ENCODE results near the gene ABCB1.
A peak's percentile ranks its signal among the peaks of the same experiment; 100 is the strongest.

ABCB1 gene

DNA sequence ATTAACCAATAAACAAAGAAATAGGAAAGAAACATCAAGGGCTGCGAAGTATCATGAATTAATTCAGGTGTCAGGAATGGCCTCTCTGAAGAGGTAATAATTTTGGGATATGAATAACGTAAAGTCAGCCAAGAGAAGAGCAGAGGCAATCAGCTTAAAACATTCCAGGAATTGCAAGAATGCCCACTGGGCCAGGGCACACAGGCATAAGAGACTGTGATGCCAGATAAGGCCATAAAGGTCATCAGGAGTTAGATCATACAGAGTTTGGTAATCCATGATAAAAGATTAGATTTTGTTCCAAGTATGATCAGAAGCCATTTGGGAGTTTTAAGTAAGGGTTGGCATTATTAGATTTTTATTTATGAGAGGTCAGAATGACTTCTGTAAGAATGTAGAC, 72.0 kb downstream of the ABCB1 start:
- H3K36me3 Mint-ChIP-seq (ENCODE audit: insufficient read depth): peaks cover 20% of the 10 kb centered on the region
- H3K27ac Mint-ChIP-seq: no peak overlapping the region
- no peak for ATAC-seq (replicated peaks)
- H3K4me3 Mint-ChIP-seq: no peak overlapping the region
- no peak for DNase-seq
- no peaks in the 10 kb centered on the region for H3K9me3 Mint-ChIP-seq
- H3K27me3 Mint-ChIP-seq: no peaks in the 10 kb centered on the region
- peaks cover 0 to 3% of the 10 kb centered on the region in 2 donors for H3K4me1 Mint-ChIP-seq (ENCODE audit: low read depth in 2 of 2)

- H3K27me3 Mint-ChIP-seq: no peaks in the 10 kb centered on the region
- no peak overlapping the region for H3K4me3 Mint-ChIP-seq
- H3K27ac Mint-ChIP-seq: no peak overlapping the region
- DNase-seq (no peak), ATAC-seq (replicated peaks) (no peak)
- peaks cover 0 to 4% of the 10 kb centered on the region in 2 donors for H3K4me1 Mint-ChIP-seq (ENCODE audit: low read depth in 2 of 2)
- H3K36me3 Mint-ChIP-seq (ENCODE audit: insufficient read depth): peaks cover 31% of the 10 kb centered on the region
- H3K9me3 Mint-ChIP-seq: no peaks in the 10 kb centered on the region
Measured at GRCh38 chr7:87518735-87519134, 81.9 kb downstream of the ABCB1 start.

DNA sequence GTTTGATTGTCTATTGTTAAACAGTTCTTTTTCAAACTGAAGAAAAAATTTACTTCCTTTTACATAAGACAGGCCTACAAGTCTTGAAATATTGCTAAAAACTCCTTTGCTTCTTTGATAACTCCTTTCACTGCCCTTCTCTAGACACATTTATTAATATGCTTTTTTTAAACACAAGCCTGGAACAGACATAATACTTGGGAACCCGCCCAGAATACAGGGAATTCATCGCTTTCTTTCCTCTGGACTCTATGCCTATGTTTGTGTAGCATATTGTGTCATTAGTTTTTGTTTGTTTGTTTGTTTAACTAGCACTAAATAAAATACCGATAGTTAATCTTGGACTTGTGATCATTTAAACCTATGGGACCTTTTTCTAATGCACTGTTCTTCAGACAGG, 82.8 kb downstream of the ABCB1 start:
- Mint-ChIP-seq H3K4me3 (no peak overlapping the region), H3K27me3 (no peaks in the 10 kb centered on the region), H3K9me3 (no peaks in the 10 kb centered on the region), H3K4me1 (ENCODE audit: low read depth in 2 of 2) (peaks cover 0 to 4% of the 10 kb centered on the region in 2 donors), H3K27ac (no peak overlapping the region), H3K36me3 (ENCODE audit: insufficient read depth) (peaks cover 25% of the 10 kb centered on the region)
- no peak for ATAC-seq (replicated peaks)
- DNase-seq: no peak

DNA sequence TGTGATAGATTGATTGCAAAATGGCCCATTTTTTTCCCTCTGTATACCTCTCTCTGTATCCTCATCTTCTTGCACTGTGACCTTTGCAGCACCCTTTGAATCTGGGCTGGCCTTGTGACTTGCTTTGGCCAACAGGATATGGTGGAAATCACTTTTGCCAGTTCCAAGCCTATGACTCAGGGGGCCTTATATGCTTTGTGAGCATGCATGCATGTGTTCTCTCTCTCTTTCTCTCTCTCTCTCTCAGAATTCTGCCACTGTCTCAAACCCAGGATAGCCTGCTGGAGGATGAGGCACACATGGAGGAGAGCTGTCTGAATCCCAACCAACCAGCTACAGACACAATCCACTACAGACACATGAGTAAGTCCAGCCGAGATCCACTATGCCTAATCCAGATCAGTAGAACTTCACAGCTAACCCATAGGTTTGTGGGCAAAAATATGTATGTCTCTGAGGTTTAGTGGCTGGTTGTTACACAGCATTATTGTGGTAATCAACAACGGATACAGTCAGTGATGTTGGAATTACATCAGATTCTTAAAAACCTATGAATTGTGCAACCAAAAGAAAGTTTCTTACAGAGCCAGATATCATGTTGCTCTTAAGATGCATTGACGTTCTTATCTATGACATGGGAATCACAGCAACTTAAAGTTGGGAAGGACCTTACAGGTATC, 83.4 kb downstream of the ABCB1 start:
- peaks cover 0 to 4% of the 10 kb centered on the region in 2 donors for H3K4me1 Mint-ChIP-seq (ENCODE audit: low read depth in 2 of 2)
- ATAC-seq (replicated peaks) (no peak), DNase-seq (no peak)
- H3K9me3 Mint-ChIP-seq: no peaks in the 10 kb centered on the region
- no peak overlapping the region for H3K27ac Mint-ChIP-seq
- H3K4me3 Mint-ChIP-seq: no peak overlapping the region
- no peaks in the 10 kb centered on the region for H3K27me3 Mint-ChIP-seq
- peaks cover 31% of the 10 kb centered on the region for H3K36me3 Mint-ChIP-seq (ENCODE audit: insufficient read depth)

DNA sequence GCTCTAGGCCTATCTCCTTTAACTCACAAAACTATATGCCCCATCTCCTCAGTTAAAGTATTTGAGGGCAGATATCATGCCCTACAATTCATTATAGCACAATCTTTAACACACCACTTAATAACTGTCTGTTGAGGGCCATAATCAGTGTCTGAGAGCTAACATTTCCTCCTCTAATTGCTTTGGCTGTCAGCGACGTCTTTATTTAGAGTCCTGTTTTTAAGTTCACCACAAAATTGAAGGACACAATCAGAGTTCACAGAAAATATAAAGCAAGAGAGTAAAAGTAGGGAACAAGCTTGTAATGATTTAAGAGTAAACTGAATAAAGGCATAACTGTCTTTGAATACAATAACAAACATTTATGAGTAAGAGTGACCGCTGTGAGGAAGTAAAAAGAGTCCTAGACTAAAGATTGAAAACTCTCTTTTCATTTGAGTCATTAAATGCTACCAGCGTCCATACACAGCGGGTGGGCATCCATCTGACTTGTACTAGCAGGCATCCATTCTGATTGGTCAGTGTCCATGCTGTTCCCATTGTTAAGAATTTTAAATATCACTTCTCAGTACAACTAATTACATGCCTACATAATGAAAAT, 86.8 kb downstream of the ABCB1 start:
- Mint-ChIP-seq H3K27ac (no peak overlapping the region), H3K36me3 (ENCODE audit: insufficient read depth) (peaks cover 37% of the 10 kb centered on the region), H3K9me3 (no peaks in the 10 kb centered on the region)

GRCh38 chr7:87512906-87513305, 87.8 kb downstream of the ABCB1 start:
- ATAC-seq (replicated peaks): no peak
- no peaks in the 10 kb centered on the region for H3K27me3 Mint-ChIP-seq
- no peaks in the 10 kb centered on the region for H3K9me3 Mint-ChIP-seq
- peaks cover 4 to 5% of the 10 kb centered on the region in 2 donors for H3K4me1 Mint-ChIP-seq (ENCODE audit: low read depth in 2 of 2)
- DNase-seq: no peak
- peaks cover 40% of the 10 kb centered on the region for H3K36me3 Mint-ChIP-seq (ENCODE audit: insufficient read depth)
- H3K4me3 Mint-ChIP-seq: no peak overlapping the region
- H3K27ac Mint-ChIP-seq: no peak overlapping the region

More for the DNA sequence above, 86.8 kb downstream of the ABCB1 start:
- no peak for ATAC-seq (replicated peaks)
- DNase-seq: no peak
- Mint-ChIP-seq H3K27me3 (no peaks in the 10 kb centered on the region), H3K4me3 (no peak overlapping the region), H3K4me1 (ENCODE audit: low read depth in 2 of 2) (peaks cover 4 to 5% of the 10 kb centered on the region in 2 donors)

DNA sequence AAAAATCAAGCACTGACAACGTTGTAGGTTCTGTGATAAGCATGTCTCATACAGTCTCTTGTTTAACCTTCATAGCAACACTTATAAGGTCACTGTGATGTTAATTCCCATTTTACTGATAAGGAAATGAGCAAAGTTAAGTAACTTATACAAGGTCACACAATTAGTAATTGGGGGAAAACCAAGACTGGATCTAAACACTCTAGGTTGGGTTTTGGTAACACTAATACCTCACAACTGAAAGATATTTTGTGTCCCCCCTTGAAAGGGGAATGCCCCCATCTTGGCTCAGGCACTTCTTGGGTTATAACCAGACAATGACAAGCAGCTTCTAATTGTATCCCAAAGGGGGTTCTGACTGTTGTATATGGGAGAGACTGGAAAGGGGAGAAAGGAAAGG, 89.2 kb downstream of the ABCB1 start:
- Mint-ChIP-seq H3K27me3 (no peaks in the 10 kb centered on the region), H3K4me3 (no peak overlapping the region), H3K9me3 (no peaks in the 10 kb centered on the region), H3K36me3 (ENCODE audit: insufficient read depth) (peaks cover 41% of the 10 kb centered on the region), H3K4me1 (ENCODE audit: low read depth in 2 of 2) (peaks cover 4 to 5% of the 10 kb centered on the region in 2 donors), H3K27ac (no peak overlapping the region)
- DNase-seq (no peak), ATAC-seq (replicated peaks) (no peak)

DNA sequence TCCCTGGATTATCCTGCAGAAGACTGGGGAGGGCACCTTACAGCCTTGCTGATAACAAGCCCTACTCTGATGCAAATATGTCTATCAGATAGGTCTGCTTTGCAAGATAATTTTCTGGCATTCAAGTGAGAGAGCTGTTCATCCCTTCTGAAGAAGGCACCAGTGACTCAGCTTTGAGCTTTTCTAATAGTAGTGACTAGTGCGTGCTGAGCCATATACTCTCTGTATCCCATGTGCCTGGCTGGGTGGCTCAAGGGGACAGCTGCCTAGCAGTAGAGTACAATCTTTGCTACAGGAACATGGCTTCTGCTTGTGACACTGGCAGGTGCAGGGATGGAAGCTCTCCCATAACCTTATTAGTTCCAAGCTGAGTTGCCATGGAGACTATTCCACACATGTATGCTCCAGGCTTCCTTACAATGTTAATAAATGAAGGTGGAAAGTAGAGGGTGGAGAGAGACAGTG, 90.2 kb downstream of the ABCB1 start:
- Mint-ChIP-seq H3K9me3 (no peaks in the 10 kb centered on the region), H3K4me3 (no peak overlapping the region), H3K27ac (peak overlapping the region in 1 of 2 donors; percentile 12), H3K36me3 (ENCODE audit: insufficient read depth) (peaks cover 44% of the 10 kb centered on the region), H3K4me1 (ENCODE audit: low read depth in 2 of 2) (peaks cover 4 to 9% of the 10 kb centered on the region in 2 donors), H3K27me3 (no peaks in the 10 kb centered on the region)
- DNase-seq: no peak
- no peak for ATAC-seq (replicated peaks)

DNA sequence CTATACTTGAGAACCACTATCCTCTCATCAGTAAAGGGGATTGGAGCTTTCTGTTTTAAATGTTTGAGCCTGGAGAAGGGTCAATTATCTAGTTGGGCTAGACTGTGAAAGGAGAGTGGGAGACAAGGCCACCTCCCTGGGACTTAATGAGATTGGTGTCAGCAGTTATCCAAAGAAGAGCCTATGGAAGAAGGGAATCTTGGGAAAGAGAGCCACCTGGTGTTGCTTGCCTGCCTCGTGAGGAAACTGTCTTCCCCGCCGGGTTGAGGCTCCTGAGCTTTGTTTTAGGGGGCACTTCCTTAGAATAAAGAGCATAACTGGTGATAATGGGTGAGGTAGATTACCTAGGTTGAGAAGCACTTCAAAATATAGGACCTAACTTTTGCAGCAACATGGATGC, 93.2 kb downstream of the ABCB1 start:
- no peaks in the 10 kb centered on the region for H3K9me3 Mint-ChIP-seq
- H3K27me3 Mint-ChIP-seq: no peaks in the 10 kb centered on the region
- H3K27ac Mint-ChIP-seq: peak overlapping the region in 1 of 2 donors; percentile 77
- peaks cover 4 to 9% of the 10 kb centered on the region in 2 donors for H3K4me1 Mint-ChIP-seq (ENCODE audit: low read depth in 2 of 2)
- no peak overlapping the region for H3K4me3 Mint-ChIP-seq
- H3K36me3 Mint-ChIP-seq (ENCODE audit: insufficient read depth): peaks cover 50% of the 10 kb centered on the region
- ATAC-seq (replicated peaks): no peak
- DNase-seq: no peak

GRCh38 chr7:87506246-87507180, 94.2 kb downstream of the ABCB1 start:
- ATAC-seq (replicated peaks) (no peak), DNase-seq (no peak)
- Mint-ChIP-seq H3K27ac (peak overlapping the region; percentile 69 to 77), H3K4me1 (ENCODE audit: low read depth in 2 of 2) (peaks cover 4 to 9% of the 10 kb centered on the region in 2 donors), H3K4me3 (no peak overlapping the region), H3K27me3 (no peaks in the 10 kb centered on the region), H3K9me3 (no peaks in the 10 kb centered on the region), H3K36me3 (ENCODE audit: insufficient read depth) (peaks cover 46% of the 10 kb centered on the region)

- H3K9me3 Mint-ChIP-seq: no peaks in the 10 kb centered on the region
- peak overlapping the region; percentile 69 to 77 for H3K27ac Mint-ChIP-seq
- DNase-seq (no peak), ATAC-seq (replicated peaks) (no peak)
- H3K27me3 Mint-ChIP-seq: no peaks in the 10 kb centered on the region
- H3K4me3 Mint-ChIP-seq: no peak overlapping the region
- peaks cover 3 to 7% of the 10 kb centered on the region in 2 donors for H3K4me1 Mint-ChIP-seq (ENCODE audit: low read depth in 2 of 2)
- peaks cover 46% of the 10 kb centered on the region for H3K36me3 Mint-ChIP-seq (ENCODE audit: insufficient read depth)
Measured at GRCh38 chr7:87505557-87506245, 95.0 kb downstream of the ABCB1 start.

- ATAC-seq (replicated peaks) (no peak), DNase-seq (no peak)
- H3K4me3 Mint-ChIP-seq: no peak overlapping the region
- peaks cover 0 to 4% of the 10 kb centered on the region in 2 donors for H3K4me1 Mint-ChIP-seq (ENCODE audit: low read depth in 2 of 2)
- no peak overlapping the region for H3K27ac Mint-ChIP-seq
- H3K27me3 Mint-ChIP-seq: no peaks in the 10 kb centered on the region
- no peaks in the 10 kb centered on the region for H3K9me3 Mint-ChIP-seq
- peaks cover 43% of the 10 kb centered on the region for H3K36me3 Mint-ChIP-seq (ENCODE audit: insufficient read depth)
Measured at GRCh38 chr7:87505122-87505521, 95.6 kb downstream of the ABCB1 start.

DNA sequence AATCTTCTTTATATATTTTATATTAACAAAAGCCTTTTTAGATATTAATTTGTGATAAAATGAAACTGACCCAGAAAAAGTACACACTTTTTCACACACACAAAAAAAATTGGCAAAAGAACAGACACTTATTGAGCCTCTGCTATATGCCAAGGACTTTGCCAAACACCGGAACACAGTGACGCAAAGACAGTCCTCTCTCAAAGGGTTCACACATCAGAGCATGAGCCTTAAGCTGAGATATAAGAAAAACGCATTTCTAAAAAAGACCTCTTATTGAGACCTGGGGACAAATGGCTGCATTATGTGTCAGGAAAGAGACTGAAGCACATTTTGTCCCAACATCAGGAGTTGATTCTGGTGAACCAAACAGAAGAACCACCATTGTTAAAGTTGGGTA, 101.2 kb downstream of the ABCB1 start:
- no peak overlapping the region for H3K27ac Mint-ChIP-seq
- ATAC-seq (replicated peaks): no peak

More for the DNA sequence above, 101.2 kb downstream of the ABCB1 start:
- Mint-ChIP-seq H3K36me3 (ENCODE audit: insufficient read depth) (peaks cover 12% of the 10 kb centered on the region), H3K4me3 (no peak overlapping the region), H3K27me3 (no peaks in the 10 kb centered on the region), H3K9me3 (no peaks in the 10 kb centered on the region), H3K4me1 (ENCODE audit: low read depth in 2 of 2) (no peaks in the 10 kb centered on the region)
- DNase-seq: no peak
